IMR-90 (cell line): ENCODE data around the gene ZBTB46. TPM values are rescaled to one million over a fixed set of nuclear protein-coding genes. Genes with fewer than 3 reads are reported as not detected.

Experiments used
- ATAC-seq: fragments of 200-7000 bp; cut with Tn5 transposase; 2 replicates; pipeline ENCODE4 v1.9.1; 2020; ENCODE audit warnings: low read depth, mild to moderate bottlenecking, moderate library complexity
- BruUV-seq: library from RNA; stranded (reverse); fragments of 400-500 nt; replicated peaks from 2 replicates; lab custom pipeline; 2021; lab: Mats Ljungman, UMichigan
- CTCF ChIA-PET: fragments of 300-600 bp; formaldehyde crosslinking; extraction: SDS; loops from one replicate; lab custom pipeline; 2021; ENCODE audit warnings: antibody characterized with exemption; lab: Yijun Ruan, JAX
- POLR2A ChIA-PET: fragments of 300-600 bp; sonication (Branson Sonifier 250); formaldehyde crosslinking; loops from one replicate; lab custom pipeline; 2022; ENCODE audit warnings: antibody characterized with exemption; ENCODE audit not compliant: unreplicated experiment; lab: Charles Lee
- DNase-seq: peaks from one replicate; pipeline ENCODE4 v3.0.0; 2013
- H2AFZ ChIP-seq: replicated peaks from 2 replicates; pipeline ENCODE3; 2013; ENCODE audit warnings: low read length, mild to moderate bottlenecking; ENCODE audit not compliant: poor library complexity
- H2AK5ac ChIP-seq: 2 replicates; pipeline ENCODE4 v1.6.1; 2013; ENCODE audit warnings: low read depth, low read length, inconsistent platforms
- H2AK9ac ChIP-seq: replicated peaks from 2 replicates; pipeline ENCODE3; 2013; ENCODE audit warnings: mild to moderate bottlenecking, low read depth, low read length, moderate library complexity; ENCODE audit not compliant: poor library complexity
- H2BK120ac ChIP-seq: 2 replicates; pipeline ENCODE4 v1.6.1; 2013; ENCODE audit warnings: low read depth, low read length, inconsistent platforms
- H2BK15ac ChIP-seq: 3 replicates; pipeline ENCODE4 v1.6.1; 2013; ENCODE audit warnings: low read depth, low read length, inconsistent platforms
- H2BK20ac ChIP-seq: 2 replicates; pipeline ENCODE4 v1.6.1; 2013; ENCODE audit warnings: low read depth, mild to moderate bottlenecking, inconsistent platforms, low read length, moderate library complexity
- H2BK5ac ChIP-seq: 2 replicates; pipeline ENCODE4 v1.6.1; 2013; ENCODE audit warnings: mild to moderate bottlenecking, low read depth, low read length, inconsistent platforms; ENCODE audit not compliant: poor library complexity, severe bottlenecking
- H3K14ac ChIP-seq: replicated peaks from 2 replicates; pipeline ENCODE4 v1.6.1; 2013; ENCODE audit warnings: low read depth, low read length, inconsistent platforms
- H3K18ac ChIP-seq: 2 replicates; pipeline ENCODE4 v1.6.1; 2013; ENCODE audit warnings: low read depth, low read length, control low read depth
- H3K23ac ChIP-seq: 2 replicates; pipeline ENCODE4 v1.6.1; 2013; ENCODE audit warnings: low read depth, low read length, inconsistent platforms
- H3K27ac ChIP-seq: 2 replicates; pipeline ENCODE4 v1.5.1; 2013; ENCODE audit warnings: mild to moderate bottlenecking, control low read depth, low read length; ENCODE audit not compliant: insufficient read depth
- H3K27me3 ChIP-seq: 2 replicates; pipeline ENCODE4 v1.6.1; 2013; ENCODE audit warnings: low read length; ENCODE audit not compliant: control insufficient read depth, insufficient read depth
- H3K36me3 ChIP-seq: 2 replicates; pipeline ENCODE4 v1.6.1; 2013; ENCODE audit warnings: low read length, mixed read lengths; ENCODE audit not compliant: control insufficient read depth, insufficient read depth
- H3K4ac ChIP-seq: 2 replicates; pipeline ENCODE4 v1.6.1; 2013; ENCODE audit warnings: low read depth, low read length, inconsistent platforms
- H3K4me1 ChIP-seq: 2 replicates; pipeline ENCODE4 v1.6.1; 2013; ENCODE audit warnings: low read length, mixed read lengths; ENCODE audit not compliant: control insufficient read depth, insufficient read depth
- H3K4me2 ChIP-seq: 2 replicates; pipeline ENCODE4 v1.6.1; 2013; ENCODE audit warnings: low read depth, mild to moderate bottlenecking, control low read depth, low read length, moderate library complexity
- H3K4me3 ChIP-seq: 2 replicates; pipeline ENCODE4 v1.5.1; 2013; ENCODE audit warnings: low read depth, mild to moderate bottlenecking, control low read depth, low read length, moderate library complexity; ENCODE audit not compliant: insufficient read depth
- H3K56ac ChIP-seq: 2 replicates; pipeline ENCODE4 v1.6.1; 2013; ENCODE audit warnings: low read length, inconsistent platforms; ENCODE audit not compliant: insufficient read depth; ENCODE audit errors: extremely low read depth
- H3K79me1 ChIP-seq, 2 experiments: 2 replicates each; pipeline ENCODE4 v1.6.1; 2013; ENCODE audit warnings: low read length in 2 of 2, inconsistent platforms in 1 of 2, low read depth in 1 of 2
- H3K9ac ChIP-seq: 2 replicates; pipeline ENCODE4 v1.6.1; 2013; ENCODE audit warnings: low read depth, low read length, control low read depth
- H3K9me1 ChIP-seq: 2 replicates; pipeline ENCODE4 v1.6.1; 2013; ENCODE audit warnings: low read length, inconsistent platforms; ENCODE audit not compliant: insufficient read depth
- H3K9me3 ChIP-seq: 2 replicates; pipeline ENCODE4 v1.6.1; 2013; ENCODE audit warnings: low read length; ENCODE audit not compliant: control insufficient read depth, insufficient read depth
- H4K20me1 ChIP-seq: 2 replicates; pipeline ENCODE4 v1.6.1; 2013; ENCODE audit warnings: low read length, inconsistent platforms; ENCODE audit not compliant: insufficient read depth
- H4K5ac ChIP-seq: 2 replicates; pipeline ENCODE4 v1.6.1; 2013; ENCODE audit warnings: mild to moderate bottlenecking, low read depth, low read length, control low read depth
- H4K8ac ChIP-seq, 2 experiments: 2 replicates each; pipeline ENCODE4 v1.6.1; 2013; ENCODE audit warnings: low read depth in 2 of 2, low read length in 2 of 2, control low read depth in 1 of 2, inconsistent platforms in 1 of 2
- H4K91ac ChIP-seq: 2 replicates; pipeline ENCODE4 v1.6.1; 2013; ENCODE audit warnings: low read depth, low read length, inconsistent platforms; ENCODE audit not compliant: insufficient read depth
- BHLHE40 ChIP-seq: fragments of 150-350 bp; IDR thresholded peaks from 2 replicates; pipeline ENCODE4 v1.6.1; 2016; ENCODE audit warnings: mild to moderate bottlenecking, low read depth, low read length
- CEBPB ChIP-seq: IDR thresholded peaks from 2 replicates; pipeline ENCODE4 v1.6.1; 2012; ENCODE audit warnings: low read depth, low read length, improper control_type of control experiment
- FOS ChIP-seq: fragments of 150-350 bp; IDR thresholded peaks from 2 replicates; pipeline ENCODE4 v1.6.1; 2016; ENCODE audit warnings: low read depth, low read length
- MAZ ChIP-seq: IDR thresholded peaks from 2 replicates; pipeline ENCODE4 v1.6.1; 2012; ENCODE audit warnings: low read depth, mild to moderate bottlenecking, low read length, improper control_type of control experiment, moderate library complexity, borderline replicate concordance
- MXI1 ChIP-seq: IDR thresholded peaks from 2 replicates; pipeline ENCODE4 v1.6.1; 2012; ENCODE audit warnings: low read depth, mild to moderate bottlenecking, low read length, moderate library complexity, borderline replicate concordance
- NFE2L2 ChIP-seq: fragments of 150-350 bp; IDR thresholded peaks from 2 replicates; pipeline ENCODE4 v1.6.1; 2016; ENCODE audit warnings: low read depth, mild to moderate bottlenecking, low read length
- RAD21 ChIP-seq: IDR thresholded peaks from 2 replicates; pipeline ENCODE4 v1.6.1; 2012; ENCODE audit warnings: low read length, improper control_type of control experiment
- RCOR1 ChIP-seq: IDR thresholded peaks from 2 replicates; pipeline ENCODE4 v1.6.1; 2012; ENCODE audit warnings: mild to moderate bottlenecking, low read length, improper control_type of control experiment; ENCODE audit not compliant: insufficient replicate concordance
- SMC3 ChIP-seq: fragments of 150-350 bp; IDR thresholded peaks from 2 replicates; pipeline ENCODE4 v1.6.1; 2016; ENCODE audit warnings: low read depth, mild to moderate bottlenecking, antibody characterized with exemption, low read length, moderate library complexity
- WGBS, 2 experiments: methylation state at CpG; one replicate each; pipeline versions ENCODE4 v1.1.5 to v1.1.7; 2013; ENCODE audit warnings: missing lambda C conversion rate in 2 of 2; ENCODE audit not compliant: insufficient read length in 1 of 2; ENCODE audit errors: extremely low coverage in 2 of 2; 5-methylcytosine and 5-hydroxymethylcytosine counted together
- dilution Hi-C: fragments of 300-500 bp; cut with HindIII; formaldehyde crosslinking; loops from one replicate; pipeline ENCODE4 v1.14.3; 2018; ENCODE audit warnings: low sequenced_read_pairs; ENCODE audit not compliant: unreplicated experiment
- in situ Hi-C: fragments of 300-500 bp; cut with MboI; formaldehyde crosslinking; loops from 3 replicates; pipeline ENCODE4 v1.14.3; 2019; ENCODE audit warnings: low sequenced_read_pairs, inconsistent platforms, mixed read lengths
- intact Hi-C: fragments of 100-400 bp; cut with micrococcal nuclease; formaldehyde crosslinking; loops from 2 replicates; pipeline ENCODE4 v1.10.0; 2022
- polyA plus RNA-seq, 3 experiments: library from polyadenylated mRNA; depleted of rRNA; stranded (reverse); fragments of >200 nt; gene quantifications; 2 replicates each; pipeline ENCODE4 v1.2.3, GENCODE V29; 2012; ENCODE audit warnings: low replicate concordance in 1 of 3
- total RNA-seq: library from RNA; depleted of rRNA; stranded (reverse); fragments of >200 nt; gene quantifications from 2 replicates; pipeline ENCODE4 v1.2.3, GENCODE V29; 2012
- TF ChIP-seq, protein P1 (sequence below): conservative IDR thresholded peaks from 2 replicates; pipeline ENCODE4 v1.5.1; 2012; ENCODE audit warnings: mild to moderate bottlenecking, low read depth, low read length, improper control_type of control experiment
- TF ChIP-seq, protein P2 (sequence below): fragments of 150-350 bp; IDR thresholded peaks from 2 replicates; pipeline ENCODE4 v1.6.1; 2017; ENCODE audit warnings: mild to moderate bottlenecking, antibody characterized with exemption, low read length, low read depth
- TF ChIP-seq, protein P3 (sequence below): fragments of 150-350 bp; IDR thresholded peaks from 2 replicates; pipeline ENCODE4 v1.6.1; 2016; ENCODE audit warnings: low read depth, mild to moderate bottlenecking, low read length, moderate library complexity, borderline replicate concordance

ZBTB46 gene
- total and polyA plus RNA-seq, 2 of the 4 experiments (the other 2 are of a cell fraction): 4.2 to 14.9 TPM

DNA sequence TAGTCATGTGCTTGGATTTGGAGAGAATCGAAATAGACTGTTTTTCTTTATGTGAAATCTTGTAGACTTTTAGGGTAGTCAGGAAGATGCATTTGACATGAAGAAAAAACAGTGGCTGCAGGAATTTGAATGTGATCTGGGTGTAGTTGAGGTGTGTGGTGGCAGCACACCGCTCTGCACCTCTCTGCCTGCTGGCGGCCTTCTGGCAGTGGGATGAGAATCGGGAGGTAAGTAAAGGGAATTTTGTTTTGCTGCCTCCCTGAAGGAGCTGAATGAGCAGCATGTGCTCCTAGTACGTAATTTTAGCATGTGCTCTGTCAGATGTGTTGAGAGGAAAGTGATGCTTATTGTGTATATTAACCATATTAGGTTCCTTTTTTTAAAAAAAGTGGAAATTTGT is 37.2 kb upstream of the ZBTB46 start:
- 89% methylated on average over 1 of the region's 5 CpGs; no CpG with 5 or more reads in 1 of the 2 experiments for WGBS, 2 experiments
- Histone ChIP-seq H4K91ac (no peak overlapping the region), H3K4me1 (peaks cover 6% of the 10 kb centered on the region), H4K5ac (no peak overlapping the region), H3K4ac (no peak overlapping the region), H2BK120ac (no peak overlapping the region), H3K27ac (no peak overlapping the region), H2AK9ac (no peak overlapping the region), H4K8ac (no peak overlapping the region), H3K9me3 (no peaks in the 10 kb centered on the region), H4K20me1 (peaks cover 6% of the 10 kb centered on the region), H3K14ac (no peak overlapping the region), H2BK5ac (no peak overlapping the region), H3K4me3 (no peak overlapping the region), H3K27me3 (no peaks in the 10 kb centered on the region), H3K79me1 (peaks cover 19 to 66% of the 10 kb centered on the region in 2 experiments), H3K9me1 (no peaks in the 10 kb centered on the region; the same call in 1 of the 2 replicates), H3K4me2 (no peak overlapping the region), H2AK5ac (no peak overlapping the region), H3K18ac (no peak overlapping the region), H2BK15ac (no peak overlapping the region), H3K23ac (no peak overlapping the region), H3K56ac (no peak overlapping the region), H2AFZ (no peak overlapping the region), H2BK20ac (no peak overlapping the region), H3K36me3 (peaks cover 30% of the 10 kb centered on the region), H3K9ac (no peak overlapping the region)
- no peak for ATAC-seq
- TF ChIP-seq MXI1: no peak
- no peak for TF ChIP-seq RCOR1
- TF ChIP-seq BHLHE40: no peak
- TF ChIP-seq CEBPB: no peak
- TF ChIP-seq RAD21: no peak
- TF ChIP-seq FOS: no peak
- TF ChIP-seq NFE2L2: no peak
- TF ChIP-seq SMC3: no peak
- TF ChIP-seq MAZ: no peak
- TF ChIP-seq, protein P1, sequence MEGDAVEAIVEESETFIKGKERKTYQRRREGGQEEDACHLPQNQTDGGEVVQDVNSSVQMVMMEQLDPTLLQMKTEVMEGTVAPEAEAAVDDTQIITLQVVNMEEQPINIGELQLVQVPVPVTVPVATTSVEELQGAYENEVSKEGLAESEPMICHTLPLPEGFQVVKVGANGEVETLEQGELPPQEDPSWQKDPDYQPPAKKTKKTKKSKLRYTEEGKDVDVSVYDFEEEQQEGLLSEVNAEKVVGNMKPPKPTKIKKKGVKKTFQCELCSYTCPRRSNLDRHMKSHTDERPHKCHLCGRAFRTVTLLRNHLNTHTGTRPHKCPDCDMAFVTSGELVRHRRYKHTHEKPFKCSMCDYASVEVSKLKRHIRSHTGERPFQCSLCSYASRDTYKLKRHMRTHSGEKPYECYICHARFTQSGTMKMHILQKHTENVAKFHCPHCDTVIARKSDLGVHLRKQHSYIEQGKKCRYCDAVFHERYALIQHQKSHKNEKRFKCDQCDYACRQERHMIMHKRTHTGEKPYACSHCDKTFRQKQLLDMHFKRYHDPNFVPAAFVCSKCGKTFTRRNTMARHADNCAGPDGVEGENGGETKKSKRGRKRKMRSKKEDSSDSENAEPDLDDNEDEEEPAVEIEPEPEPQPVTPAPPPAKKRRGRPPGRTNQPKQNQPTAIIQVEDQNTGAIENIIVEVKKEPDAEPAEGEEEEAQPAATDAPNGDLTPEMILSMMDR: no peak
- TF ChIP-seq, protein P2, sequence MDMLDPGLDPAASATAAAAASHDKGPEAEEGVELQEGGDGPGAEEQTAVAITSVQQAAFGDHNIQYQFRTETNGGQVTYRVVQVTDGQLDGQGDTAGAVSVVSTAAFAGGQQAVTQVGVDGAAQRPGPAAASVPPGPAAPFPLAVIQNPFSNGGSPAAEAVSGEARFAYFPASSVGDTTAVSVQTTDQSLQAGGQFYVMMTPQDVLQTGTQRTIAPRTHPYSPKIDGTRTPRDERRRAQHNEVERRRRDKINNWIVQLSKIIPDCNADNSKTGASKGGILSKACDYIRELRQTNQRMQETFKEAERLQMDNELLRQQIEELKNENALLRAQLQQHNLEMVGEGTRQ: no peak
- TF ChIP-seq, protein P3, sequence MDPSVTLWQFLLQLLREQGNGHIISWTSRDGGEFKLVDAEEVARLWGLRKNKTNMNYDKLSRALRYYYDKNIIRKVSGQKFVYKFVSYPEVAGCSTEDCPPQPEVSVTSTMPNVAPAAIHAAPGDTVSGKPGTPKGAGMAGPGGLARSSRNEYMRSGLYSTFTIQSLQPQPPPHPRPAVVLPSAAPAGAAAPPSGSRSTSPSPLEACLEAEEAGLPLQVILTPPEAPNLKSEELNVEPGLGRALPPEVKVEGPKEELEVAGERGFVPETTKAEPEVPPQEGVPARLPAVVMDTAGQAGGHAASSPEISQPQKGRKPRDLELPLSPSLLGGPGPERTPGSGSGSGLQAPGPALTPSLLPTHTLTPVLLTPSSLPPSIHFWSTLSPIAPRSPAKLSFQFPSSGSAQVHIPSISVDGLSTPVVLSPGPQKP: no peak
- CTCF ChIA-PET: interaction anchor here (0.7 kb wide), 1 partner anchor 331 kb away, joined by 3 read pairs; no protein-coding TSS in a partner anchor
- dilution Hi-C loops (no loop called here), intact Hi-C loops (no loop called here), in situ Hi-C loops (loop anchor here (10.0 kb wide), 2 partner anchors 163 to 333 kb away; partner anchors contain the start of genes ARFRP1, PTK6 and ZGPAT)
- no TSS peak for BruUV-seq
- POLR2A ChIA-PET: no interaction called here
- DNase-seq: no peak
